Fibroblast of the aortic adventitia (primary cell): ENCODE measurements around the gene KCNN2. TPM values are rescaled to one million over a fixed set of nuclear protein-coding genes. Genes with fewer than 3 reads are reported as not detected.

Experiments
- DNase-seq: peaks from one replicate; pipeline ENCODE4 v3.0.0-alpha.2; 2010; ENCODE audit warnings: low read depth
- H3K4me3 ChIP-seq: 2 replicates; pipeline ENCODE4 v1.5.1; 2011; ENCODE audit warnings: low read depth, mild to moderate bottlenecking, control low read depth, low read length, moderate library complexity
- total RNA-seq: library from RNA; depleted of rRNA; stranded (reverse); fragments of >200 nt; gene quantifications from 2 replicates; pipeline ENCODE4 v1.2.3, GENCODE V29; 2012; ENCODE audit warnings: low replicate concordance
- TF ChIP-seq, protein P1 (sequence below): IDR thresholded peaks from 2 replicates; pipeline ENCODE4 v1.5.1; 2011; ENCODE audit warnings: mild to moderate bottlenecking, low read length, control low read depth, inconsistent platforms; ENCODE audit not compliant: insufficient read depth

Gene KCNN2
- total RNA-seq, 1 donor: not detected

DNA sequence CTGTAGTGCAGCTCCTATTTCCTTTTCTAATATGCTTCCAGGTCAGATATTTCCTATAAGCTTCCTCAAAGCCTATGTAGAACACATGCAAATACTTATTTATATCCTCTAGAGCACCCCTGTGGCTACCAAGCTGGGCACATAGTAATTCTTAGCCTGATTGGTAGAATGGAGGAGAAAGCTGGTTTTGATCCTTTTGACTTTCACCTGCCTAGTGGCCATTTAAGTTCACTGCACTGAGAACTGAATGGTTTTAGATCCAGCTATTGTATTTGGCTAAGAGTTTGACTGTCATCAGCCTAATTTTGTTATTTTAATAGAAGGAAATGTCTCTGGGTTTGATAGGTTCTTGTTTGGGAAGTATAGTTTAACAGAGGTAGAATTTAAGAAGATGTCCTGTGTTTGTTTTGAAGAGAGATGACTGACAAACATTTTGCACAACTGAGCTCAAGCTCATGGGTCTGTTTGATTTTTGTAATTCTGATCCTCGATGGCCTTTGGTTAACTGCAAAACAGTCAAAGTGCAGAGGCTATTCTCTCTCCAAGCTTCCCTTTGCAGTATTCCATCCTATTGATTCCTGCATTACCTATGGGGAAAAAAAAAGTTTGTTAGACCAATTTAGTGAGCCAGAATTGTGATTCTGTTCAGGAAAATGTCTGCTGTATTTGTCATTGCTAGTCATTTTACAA is 85.4 kb downstream of the KCNN2 start:
- TF ChIP-seq, protein P1, sequence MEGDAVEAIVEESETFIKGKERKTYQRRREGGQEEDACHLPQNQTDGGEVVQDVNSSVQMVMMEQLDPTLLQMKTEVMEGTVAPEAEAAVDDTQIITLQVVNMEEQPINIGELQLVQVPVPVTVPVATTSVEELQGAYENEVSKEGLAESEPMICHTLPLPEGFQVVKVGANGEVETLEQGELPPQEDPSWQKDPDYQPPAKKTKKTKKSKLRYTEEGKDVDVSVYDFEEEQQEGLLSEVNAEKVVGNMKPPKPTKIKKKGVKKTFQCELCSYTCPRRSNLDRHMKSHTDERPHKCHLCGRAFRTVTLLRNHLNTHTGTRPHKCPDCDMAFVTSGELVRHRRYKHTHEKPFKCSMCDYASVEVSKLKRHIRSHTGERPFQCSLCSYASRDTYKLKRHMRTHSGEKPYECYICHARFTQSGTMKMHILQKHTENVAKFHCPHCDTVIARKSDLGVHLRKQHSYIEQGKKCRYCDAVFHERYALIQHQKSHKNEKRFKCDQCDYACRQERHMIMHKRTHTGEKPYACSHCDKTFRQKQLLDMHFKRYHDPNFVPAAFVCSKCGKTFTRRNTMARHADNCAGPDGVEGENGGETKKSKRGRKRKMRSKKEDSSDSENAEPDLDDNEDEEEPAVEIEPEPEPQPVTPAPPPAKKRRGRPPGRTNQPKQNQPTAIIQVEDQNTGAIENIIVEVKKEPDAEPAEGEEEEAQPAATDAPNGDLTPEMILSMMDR: peak; percentile 25
- DNase-seq: no peak
- no peak overlapping the region for H3K4me3 ChIP-seq

DNA sequence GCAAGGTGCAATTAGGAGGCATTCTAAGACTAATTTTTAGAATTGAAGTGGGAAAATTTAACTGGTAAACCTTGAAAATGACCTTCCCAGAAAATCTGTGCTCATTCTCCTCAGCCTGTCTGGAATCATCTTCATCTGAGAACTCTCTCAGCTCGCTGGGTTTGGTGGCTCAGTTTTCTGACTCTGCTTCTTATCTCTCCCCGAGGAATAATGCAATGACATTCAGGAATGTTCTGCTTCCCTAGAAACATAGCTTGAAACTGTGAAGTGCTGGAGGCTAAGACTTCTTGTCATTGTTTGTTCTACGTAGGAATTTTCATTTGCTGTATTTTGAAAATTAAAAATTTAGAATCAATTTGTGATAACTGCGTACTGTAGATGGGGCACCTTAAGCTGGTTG is 86.6 kb downstream of the KCNN2 start:
- DNase-seq: peak; percentile 1
- no peak overlapping the region for H3K4me3 ChIP-seq
- TF ChIP-seq, protein P1: no peak

DNA sequence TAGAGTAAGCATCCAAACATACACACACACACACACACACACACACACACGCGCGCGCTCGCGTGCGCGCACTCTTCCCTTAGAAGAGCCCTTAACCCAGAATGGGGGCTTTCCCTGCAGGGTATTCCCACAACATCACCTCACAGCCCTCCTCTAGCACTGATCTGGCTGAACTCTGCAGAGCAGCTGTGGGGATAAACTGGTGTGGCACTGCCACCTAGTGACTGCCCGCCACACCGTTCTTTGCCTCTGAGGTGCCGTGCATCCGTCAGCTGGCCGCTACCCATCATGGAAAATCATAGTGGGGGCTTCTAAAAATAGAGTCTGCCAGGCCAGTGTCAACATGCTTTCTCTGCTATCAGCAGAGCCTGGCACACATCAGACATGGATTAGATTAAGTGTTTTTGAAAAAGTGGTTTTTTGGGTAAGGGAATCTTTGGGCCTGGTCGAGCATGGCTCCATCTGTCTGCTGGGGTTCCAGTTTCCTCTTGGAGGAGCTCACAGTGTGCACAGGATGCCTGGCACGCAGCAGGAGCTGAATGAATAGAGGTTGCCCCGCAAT is 88.1 kb downstream of the KCNN2 start:
- TF ChIP-seq, protein P1: peak; percentile 76
- DNase-seq: peak; percentile 46
- H3K4me3 ChIP-seq: no peak overlapping the region

DNA sequence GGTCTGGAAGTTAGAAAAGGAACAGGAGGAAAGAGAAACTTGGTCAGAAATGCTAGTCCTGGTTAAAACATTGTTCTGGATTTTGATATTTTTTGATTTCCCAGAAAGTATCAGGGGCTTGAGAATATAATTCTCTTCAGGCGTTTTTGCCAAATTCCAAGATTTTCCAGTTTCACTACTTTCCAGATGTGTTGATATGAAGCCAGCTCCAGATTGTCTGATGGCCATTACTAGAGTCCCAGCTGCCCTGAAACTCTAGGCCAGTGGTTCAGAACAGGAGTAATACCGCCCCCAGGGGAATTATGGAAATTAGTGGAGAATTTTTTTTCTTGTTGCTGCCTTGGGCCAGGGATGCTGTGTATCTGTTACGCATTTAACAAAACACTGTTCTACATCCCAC is 88.6 kb downstream of the KCNN2 start:
- DNase-seq: peak; percentile 8
- no peak overlapping the region for H3K4me3 ChIP-seq
- TF ChIP-seq, protein P1: no peak

DNA sequence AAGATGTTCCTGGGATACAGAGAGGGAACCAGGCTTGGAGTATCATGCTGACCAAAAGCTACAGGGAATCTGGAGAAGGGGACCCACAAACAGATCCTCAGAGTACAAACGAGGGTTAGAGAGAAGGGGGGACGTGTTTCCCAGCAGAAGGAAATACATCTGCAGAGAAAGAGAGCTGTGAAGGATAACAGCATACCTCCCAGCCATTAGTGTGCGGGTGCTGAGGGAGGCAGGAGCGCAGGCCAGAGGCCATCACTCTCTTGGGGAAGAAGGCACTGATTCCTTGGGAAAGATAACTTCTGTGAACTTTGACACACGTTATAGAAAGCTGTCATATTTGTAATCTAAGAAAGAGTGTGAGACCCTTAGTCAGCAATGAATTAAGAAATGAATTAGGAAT is 96.9 kb downstream of the KCNN2 start:
- TF ChIP-seq, protein P1: no peak
- no peak for DNase-seq
- H3K4me3 ChIP-seq: no peak overlapping the region

DNA sequence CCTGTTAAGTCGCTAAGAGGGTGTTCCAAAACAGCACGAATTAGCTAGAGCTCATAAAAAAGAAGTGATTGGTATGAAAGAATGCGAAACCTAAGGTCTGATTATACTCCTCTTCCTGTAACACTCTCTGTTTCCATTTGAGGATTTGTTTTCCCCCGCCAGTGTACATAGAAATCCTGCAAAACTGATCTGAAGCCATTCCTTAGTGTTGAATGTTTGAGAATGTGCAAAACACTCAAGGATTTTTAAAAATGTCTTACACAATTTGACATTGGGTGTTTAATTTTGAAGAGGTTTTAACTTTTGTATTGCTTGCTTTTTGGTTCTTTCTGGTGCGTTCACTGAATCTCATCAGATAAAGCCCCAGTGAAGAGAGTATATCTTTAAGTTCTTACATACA is 105.3 kb downstream of the KCNN2 start:
- DNase-seq: no peak
- TF ChIP-seq, protein P1: no peak
- no peak overlapping the region for H3K4me3 ChIP-seq
